Ovary (tissue), 9 donors: ENCODE results near the gene CSNK1G2. TPM values are rescaled to one million over a fixed set of nuclear protein-coding genes. Genes with fewer than 3 reads are reported as not detected.
A peak's percentile ranks its signal among the peaks of the same experiment; 100 is the strongest.

Experiments used
- DNase-seq, 5 donors: peaks; one replicate each; pipeline ENCODE4 v3.0.0-alpha.2; 2019 to 2020
- H3K27ac ChIP-seq, 2 donors: fragments of 200-600 bp; one replicate each; pipeline versions ENCODE4 v1.5.1 to v1.8.0; 2019 to 2022
- H3K27me3 ChIP-seq: fragments of 200-600 bp; one replicate; pipeline ENCODE4 v1.8.0; 2022
- H3K36me3 ChIP-seq: fragments of 200-600 bp; sonication (generic); one replicate; pipeline ENCODE4 v1.5.1; 2019
- H3K4me1 ChIP-seq: one replicate; pipeline ENCODE4 v1.8.1; 2013; ENCODE audit warnings: mild to moderate bottlenecking, moderate library complexity; ENCODE audit not compliant: insufficient read depth
- H3K4me3 ChIP-seq: fragments of 200-600 bp; sonication (generic); one replicate; pipeline ENCODE4 v1.5.1; 2017
- H3K9me3 ChIP-seq, 2 donors: fragments of 200-600 bp in 1 of 2; sonication (generic) in 1 of 2; one replicate each; pipeline versions ENCODE4 v1.5.1 to v1.8.1; 2013 to 2019; ENCODE audit warnings: mild to moderate bottlenecking in 1 of 2, moderate library complexity in 1 of 2
- EP300 ChIP-seq: sonication (generic); formaldehyde crosslinking; IDR thresholded peaks from one replicate; pipeline ENCODE4 v1.6.1; 2017; ENCODE audit warnings: antibody characterized with exemption
- POLR2A ChIP-seq: fragments of 450-650 bp; IDR thresholded peaks from one replicate; pipeline ENCODE4 v1.6.1; 2017; ENCODE audit warnings: antibody characterized with exemption, mild to moderate bottlenecking, moderate library complexity
- WGBS, 3 donors: extraction: QIAGEN DNeasy Blood & Tissue Kit in 1 of 3; methylation state at CpG; one replicate each; pipeline versions ENCODE4 v1.1.5 to v1.1.7; 2013 to 2017; 5-methylcytosine and 5-hydroxymethylcytosine counted together
- intact Hi-C, 4 donors: fragments of 100-400 bp; cut with DNase I; formaldehyde crosslinking; loops; one replicate each; pipeline versions ENCODE4 v1.11.0 to v1.15.1; 2022 to 2023
- polyA plus RNA-seq, 2 donors: library from polyadenylated mRNA; stranded (reverse); fragments of 200-250 nt in 1 of 2; fragments of 350-450 nt in 1 of 2; fragmentation: Illumina TruSeq in 1 of 2; extraction: RNeasy Lipid Tissue Mini Kit (QIAGEN cat#74804) in 1 of 2; gene quantifications; one replicate each; pipeline ENCODE4 v1.2.3, GENCODE V29; 2013 to 2014
- total RNA-seq, 7 donors: library from RNA; depleted of rRNA in 2 of 7; stranded (reverse); fragments of >200 nt in 2 of 7; fragmentation: NEBNext Ultra II Directional in 3 of 7; extraction: Animal tissue kit (Norgen Biotek cat#: 25700) in 3 of 7; gene quantifications; one replicate each; pipeline versions ENCODE4 v1.1.0 to v1.2.4, GENCODE V29; 2016 to 2023
- TF ChIP-seq, protein P1 (sequence below), 3 donors: fragments of 450-650 bp in 2 of 3; fragments of 200-600 bp in 1 of 3; IDR thresholded peaks; one replicate each; pipeline versions ENCODE4 v1.5.1 to v1.8.0; 2016 to 2022; ENCODE audit warnings: antibody characterized with exemption in 3 of 3, mild to moderate bottlenecking in 1 of 3
- donor health status: DM: no; HTN: no; CAD: no; lungs with moderate emphysema.
- donor health status: DM: no; HTN: no; CAD: no.
- donor health status: Bipolar disorder and iron deficiency.
- donor health status: DM: yes; HTN: yes; CAD: no.
- donor health status: DM: no; HTN: no; CAD: no.
- donor health status: DM: yes; HTN: yes; CAD: no.

Gene CSNK1G2
- total and polyA plus RNA-seq, 9 donors, result 5.9 to 65.4 (median 50.3) TPM

DNA sequence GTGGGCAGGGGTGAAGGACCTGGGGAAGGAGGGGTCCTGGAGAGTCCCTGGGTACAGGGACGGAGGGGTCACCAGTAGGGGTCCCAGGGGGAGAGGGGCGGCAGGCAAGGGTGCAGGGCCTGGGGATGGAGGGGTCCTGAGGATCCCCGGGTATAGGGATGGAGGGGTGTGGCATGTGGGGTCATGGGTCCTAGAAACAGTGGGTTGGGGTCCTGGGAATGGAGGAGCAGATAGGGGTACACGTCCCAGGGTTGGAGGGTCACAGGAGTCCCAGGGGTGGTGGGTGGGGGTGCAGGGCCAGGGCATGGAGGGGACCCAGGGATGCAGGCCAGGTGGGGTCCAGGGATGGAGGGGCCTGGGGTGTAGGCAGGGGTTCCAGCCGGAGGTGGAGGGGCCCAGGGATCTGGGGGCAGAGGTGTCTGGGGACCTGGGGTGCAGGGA lies 73.2 kb downstream of the CSNK1G2 start:
- peak in 2 of 5 donors; percentile 50 to 54 for DNase-seq
- intact Hi-C loops, result loop anchor here in 2 of 4 donors (5.0 kb wide), 2 partner anchors 57 to 77 kb away; no protein-coding TSS in a partner anchor
- H3K27ac ChIP-seq, result peak overlapping the region in 1 of 2 donors; percentile 30

DNA sequence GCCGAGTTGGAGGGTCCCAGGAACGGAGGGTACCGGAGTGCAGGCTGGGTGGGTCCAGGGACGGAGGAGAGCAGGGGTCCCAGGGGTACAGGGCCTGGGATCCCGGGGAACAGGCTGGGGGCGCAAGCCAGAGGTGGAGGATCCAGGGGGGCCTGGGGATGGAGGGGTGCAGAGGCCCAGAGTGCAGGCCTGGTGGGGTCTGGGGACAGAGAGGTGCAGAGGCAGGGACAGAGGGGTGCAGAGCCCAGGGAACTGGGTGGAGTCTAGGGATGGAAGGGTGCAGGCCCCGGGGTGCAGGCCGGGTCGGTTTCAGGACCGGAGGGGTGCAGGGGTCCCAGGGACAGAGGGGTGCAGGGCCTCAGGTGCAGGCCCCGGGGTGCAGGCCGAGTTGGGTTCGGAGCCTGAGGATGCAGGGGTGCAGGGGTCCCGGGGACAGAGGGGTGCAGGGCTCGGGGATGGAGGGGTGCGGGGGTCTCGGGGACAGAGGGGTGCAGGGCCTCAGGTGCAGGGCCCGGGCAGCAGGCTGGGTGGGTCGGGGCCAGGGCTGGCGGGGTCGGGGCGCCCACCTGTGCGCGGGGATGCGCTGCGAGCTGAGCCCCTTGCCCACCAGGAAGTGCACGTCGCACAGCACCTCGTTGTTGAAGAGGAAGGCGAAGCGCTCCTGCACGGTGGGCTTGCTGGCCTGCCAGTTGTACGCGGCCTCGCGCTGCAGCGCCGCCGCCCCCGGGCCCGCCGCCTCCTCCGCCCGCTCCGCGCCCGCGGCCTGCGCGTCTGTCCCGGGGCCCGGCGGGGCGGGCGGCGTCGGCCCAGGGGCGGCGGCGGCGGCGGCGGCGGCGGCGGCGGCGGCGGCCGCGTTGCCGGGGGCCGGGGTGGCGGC lies 74.0 kb downstream of the CSNK1G2 start:
- peak overlapping the region; percentile 72 for H3K4me3 ChIP-seq
- no peaks in the 10 kb centered on the region for H3K36me3 ChIP-seq
- H3K4me1 ChIP-seq, result peaks cover 8% of the 10 kb centered on the region
- H3K27ac ChIP-seq, result peak overlapping the region in 1 of 2 donors; percentile 30
- peak in 4 of 5 donors; percentile 37 to 69 (median 64) for DNase-seq
- no peaks in the 10 kb centered on the region for H3K9me3 ChIP-seq
- no peaks in the 10 kb centered on the region for H3K27me3 ChIP-seq
- TF ChIP-seq, protein P1, sequence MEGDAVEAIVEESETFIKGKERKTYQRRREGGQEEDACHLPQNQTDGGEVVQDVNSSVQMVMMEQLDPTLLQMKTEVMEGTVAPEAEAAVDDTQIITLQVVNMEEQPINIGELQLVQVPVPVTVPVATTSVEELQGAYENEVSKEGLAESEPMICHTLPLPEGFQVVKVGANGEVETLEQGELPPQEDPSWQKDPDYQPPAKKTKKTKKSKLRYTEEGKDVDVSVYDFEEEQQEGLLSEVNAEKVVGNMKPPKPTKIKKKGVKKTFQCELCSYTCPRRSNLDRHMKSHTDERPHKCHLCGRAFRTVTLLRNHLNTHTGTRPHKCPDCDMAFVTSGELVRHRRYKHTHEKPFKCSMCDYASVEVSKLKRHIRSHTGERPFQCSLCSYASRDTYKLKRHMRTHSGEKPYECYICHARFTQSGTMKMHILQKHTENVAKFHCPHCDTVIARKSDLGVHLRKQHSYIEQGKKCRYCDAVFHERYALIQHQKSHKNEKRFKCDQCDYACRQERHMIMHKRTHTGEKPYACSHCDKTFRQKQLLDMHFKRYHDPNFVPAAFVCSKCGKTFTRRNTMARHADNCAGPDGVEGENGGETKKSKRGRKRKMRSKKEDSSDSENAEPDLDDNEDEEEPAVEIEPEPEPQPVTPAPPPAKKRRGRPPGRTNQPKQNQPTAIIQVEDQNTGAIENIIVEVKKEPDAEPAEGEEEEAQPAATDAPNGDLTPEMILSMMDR (IDR thresholded peaks at IDR 0.05), result no peak
- no peak for TF ChIP-seq POLR2A
- TF ChIP-seq EP300, result no peak
- intact Hi-C loops, result loop anchor here in 3 of 4 donors (5.0 kb wide), 5 partner anchors 42 to 257 kb away; no protein-coding TSS in a partner anchor
- WGBS, 3 donors, result 3 to 18% (median 9%) methylated on average over 24 to 74 of the region's 74 CpGs

More for the DNA sequence above, 73.2 kb downstream of the CSNK1G2 start:
- WGBS, 3 donors, result 50 to 66% (median 53%) methylated on average over 5 of the region's 5 CpGs
- Histone ChIP-seq H3K9me3 (no peaks in the 10 kb centered on the region), H3K4me1 (peaks cover 8% of the 10 kb centered on the region), H3K4me3 (peak overlapping the region; percentile 72), H3K27me3 (no peaks in the 10 kb centered on the region), H3K36me3 (no peaks in the 10 kb centered on the region)
- TF ChIP-seq, protein P1 (IDR thresholded peaks at IDR 0.05), result no peak
- TF ChIP-seq EP300, result no peak
- TF ChIP-seq POLR2A, result no peak

DNA sequence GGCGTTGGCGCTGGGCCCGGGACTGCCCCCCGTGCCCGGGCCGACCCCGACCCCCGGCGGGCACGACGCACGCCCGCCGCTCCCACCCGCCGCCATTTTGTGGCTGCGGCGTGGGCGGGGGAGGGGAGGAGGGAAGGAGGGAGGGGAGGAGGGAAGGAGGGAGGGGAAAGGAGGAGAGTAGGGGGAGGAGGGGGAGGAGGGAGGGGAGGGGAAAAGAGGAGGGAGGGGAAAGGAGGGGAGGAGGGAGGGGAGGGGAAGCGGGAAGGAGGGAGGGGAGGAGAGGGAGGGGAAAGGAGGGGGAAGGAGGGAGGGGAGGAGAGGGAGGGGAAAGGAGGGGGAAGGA lies 74.6 kb downstream of the CSNK1G2 start, which contains the start of gene BTBD2:
BTBD2 (minus strand) TSS at position 107 of the 343 bp plus-strand sequence; CDS start at position 96, 11 bp downstream.
- Histone ChIP-seq H3K36me3 (no peaks in the 10 kb centered on the region), H3K27me3 (no peaks in the 10 kb centered on the region), H3K4me1 (peaks cover 8% of the 10 kb centered on the region), H3K4me3 (peak within 1 kb of the TSS; percentile 72), H3K27ac (peak within 1 kb of the TSS; percentile 60 to 79), H3K9me3 (no peaks in the 10 kb centered on the region)
- intact Hi-C loops, result loop anchor here in 3 of 4 donors (5.0 kb wide), 3 partner anchors 42 to 257 kb away; no protein-coding TSS in a partner anchor
- DNase-seq, result peak; percentile 69 to 84 (median 74)
- TF ChIP-seq, protein P1 (IDR thresholded peaks at IDR 0.05), result no peak
- TF ChIP-seq POLR2A (no peak), EP300 (no peak)
- WGBS, 3 donors, result 1% methylated on average over 20 of the region's 20 CpGs; no CpG with 5 or more reads in 2 of the 3 donors

DNA sequence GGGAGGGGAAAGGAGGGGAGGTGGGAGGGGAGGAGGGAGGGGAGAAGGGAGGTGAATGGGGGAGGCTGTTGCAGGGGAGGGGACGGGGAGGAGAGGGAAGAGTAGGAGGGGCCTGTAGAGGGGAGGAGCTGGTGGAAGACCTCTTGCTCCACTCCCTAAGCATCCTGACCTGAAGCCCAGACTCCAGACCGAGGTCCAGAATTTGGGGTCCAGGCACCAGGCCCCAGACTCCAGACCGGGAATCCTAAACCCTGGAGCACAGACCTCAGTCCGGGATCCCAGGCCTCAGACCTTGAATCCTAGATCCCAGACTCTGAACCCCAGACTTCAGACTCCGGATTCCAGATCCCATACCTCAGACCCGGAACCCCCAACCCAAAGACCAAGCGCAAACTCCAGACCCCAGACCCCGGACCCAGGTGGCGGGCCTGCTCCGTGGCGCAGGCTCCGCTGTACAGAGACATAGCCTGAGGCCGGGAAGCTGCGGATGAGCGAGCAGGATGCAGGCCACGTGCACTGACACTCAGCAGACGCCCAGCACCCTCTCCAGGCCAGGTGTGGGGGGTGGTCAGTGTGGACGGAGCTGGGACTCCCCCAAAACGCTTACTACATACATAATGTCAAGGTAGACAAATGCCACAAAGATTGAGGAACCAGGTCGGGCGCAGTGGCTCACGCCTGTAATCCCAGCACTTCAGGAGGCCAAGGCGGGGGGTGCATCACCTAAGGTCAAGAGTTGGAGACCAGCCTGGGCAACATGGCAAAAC lies 75.3 kb downstream of the CSNK1G2 start:
- intact Hi-C loops, result loop anchor here in 3 of 4 donors (5.0 kb wide), 3 partner anchors 41 to 256 kb away; no protein-coding TSS in a partner anchor
- Histone ChIP-seq H3K9me3 (no peaks in the 10 kb centered on the region), H3K36me3 (no peaks in the 10 kb centered on the region), H3K4me3 (peak overlapping the region; percentile 21), H3K4me1 (peaks cover 8% of the 10 kb centered on the region), H3K27me3 (no peaks in the 10 kb centered on the region), H3K27ac (peak overlapping the region; percentile 60 to 79)
- WGBS, 3 donors, result 48 to 66% (median 58%) methylated on average over 23 of the region's 23 CpGs
- DNase-seq, result peak; percentile 81 to 92 (median 88)
- TF ChIP-seq, protein P1 (IDR thresholded peaks at IDR 0.05), result no peak
- no peak for TF ChIP-seq POLR2A
- TF ChIP-seq EP300, result no peak
